Measurements from ENCODE around the gene IFT122.
A peak's percentile ranks its signal among the peaks of the same experiment; 100 is the strongest.
"Not testable (repeated sequence)": the region's sequence is repeated elsewhere in the genome, so short reads cannot be mapped to it uniquely, and the experiment has no call there.

IFT122 gene

GRCh38 chr3:129543156-129543790, 103.2 kb downstream of the IFT122 start, which contains the start of gene H1-8:
Gene H1-8 (plus strand): TSS chr3:129543175. CDS start chr3:129543219, 44 bp downstream.
- H3K4me3 ChIP-seq (replicated peaks; ENCODE audit: low read depth, low read length): no peak within 1 kb of the TSS
- no peak for DNase-seq (ENCODE audit: low read depth)
- TF ChIP-seq CTCF (IDR thresholded peaks at IDR 0.05; ENCODE audit: low read length, missing control alignments): no peak

GRCh38 chr3:129543999-129544398, 104.0 kb downstream of the IFT122 start:
- no peak overlapping the region for H3K4me3 ChIP-seq (replicated peaks; ENCODE audit: low read depth, low read length)
- DNase-seq (ENCODE audit: low read depth): no peak
- no peak for TF ChIP-seq CTCF (IDR thresholded peaks at IDR 0.05; ENCODE audit: low read length, missing control alignments)

- DNase-seq (ENCODE audit: low read depth); H3K4me3 ChIP-seq (replicated peaks; ENCODE audit: low read depth, low read length): not testable (repeated sequence)
Measured at GRCh38 chr3:129545951-129546350, 105.9 kb downstream of the IFT122 start.

- no peak for TF ChIP-seq CTCF (IDR thresholded peaks at IDR 0.05; ENCODE audit: low read length, missing control alignments)
- H3K4me3 ChIP-seq (replicated peaks; ENCODE audit: low read depth, low read length): no peak overlapping the region
- no peak for DNase-seq (ENCODE audit: low read depth)
Measured at GRCh38 chr3:129547241-129547640, 107.2 kb downstream of the IFT122 start.

- no peak for DNase-seq (ENCODE audit: low read depth)
- TF ChIP-seq CTCF (IDR thresholded peaks at IDR 0.05; ENCODE audit: low read length, missing control alignments): no peak
- H3K4me3 ChIP-seq (replicated peaks; ENCODE audit: low read depth, low read length): no peak overlapping the region
Measured at GRCh38 chr3:129548104-129548965, 108.3 kb downstream of the IFT122 start.

- peak; percentile 36 for DNase-seq (ENCODE audit: low read depth)
- no peak for TF ChIP-seq CTCF (IDR thresholded peaks at IDR 0.05; ENCODE audit: low read length, missing control alignments)
- no peak overlapping the region for H3K4me3 ChIP-seq (replicated peaks; ENCODE audit: low read depth, low read length)
Measured at GRCh38 chr3:129549006-129549800, 109.2 kb downstream of the IFT122 start.

GRCh38 chr3:129549805-129550204, 109.8 kb downstream of the IFT122 start:
- no peak overlapping the region for H3K4me3 ChIP-seq (replicated peaks; ENCODE audit: low read depth, low read length)
- no peak for TF ChIP-seq CTCF (IDR thresholded peaks at IDR 0.05; ENCODE audit: low read length, missing control alignments)
- DNase-seq (ENCODE audit: low read depth): no peak

Data from fibroblast of pulmonary artery (primary cell).